Measurements from ENCODE around the gene CHSY1.

- no peak for TF ChIP-seq SMC3 (IDR thresholded peaks at IDR 0.05; ENCODE audit: low read length)
- no peak for TF ChIP-seq ZNF382 (CRISPR knock-in tag; IDR thresholded peaks at IDR 0.05; ENCODE audit: borderline replicate concordance)
- TF ChIP-seq ZNF558 (CRISPR knock-in tag; IDR thresholded peaks at IDR 0.05; ENCODE audit: borderline replicate concordance), result no peak
- no peak for TF ChIP-seq ATF1 (CRISPR knock-in tag; IDR thresholded peaks at IDR 0.05)
- TF ChIP-seq NPAS2 (CRISPR knock-in tag; IDR thresholded peaks at IDR 0.05; ENCODE audit: borderline replicate concordance), result no peak
- TF ChIP-seq ZBTB40 (IDR thresholded peaks at IDR 0.05), result no peak
- no peak for TF ChIP-seq ZBTB40 (CRISPR knock-in tag; IDR thresholded peaks at IDR 0.05)
- TF ChIP-seq RAD51 (IDR thresholded peaks at IDR 0.05; ENCODE audit: borderline replicate concordance), result no peak
- no peak for TF ChIP-seq NCOA2 (CRISPR knock-in tag; IDR thresholded peaks at IDR 0.05)
These were observed 7.6 kb downstream of the CHSY1 start for GRCh38 chr15:101244036-101244781.

Measured in HepG2 (cell line).